Esophagus squamous epithelium (tissue), 5 donors: ENCODE data around the gene GPR12. TPM values are rescaled to one million over a fixed set of nuclear protein-coding genes. Genes with fewer than 3 reads are reported as not detected.

Source experiments
- DNase-seq: peaks from one replicate; lab custom pipeline; 2025; lab: John Stamatoyannopoulos, UW
- H3K27ac ChIP-seq, 4 donors: fragments of 200-600 bp; sonication (generic); one replicate each; pipeline ENCODE4 v1.5.1; 2016 to 2019; ENCODE audit warnings: mild to moderate bottlenecking in 1 of 4
- H3K27me3 ChIP-seq, 4 donors: fragments of 200-600 bp; sonication (generic); 1 replicate in 3 of 4; 2 replicates in 1 of 4; pipeline versions ENCODE4 v1.5.1 to v1.6.0; 2017 to 2021; ENCODE audit warnings: antibody characterized with exemption in 1 of 4
- H3K36me3 ChIP-seq, 3 donors: fragments of 200-600 bp; sonication (generic); one replicate each; pipeline ENCODE4 v1.5.1; 2016 to 2019
- H3K4me1 ChIP-seq, 3 donors: fragments of 200-600 bp; sonication (generic); one replicate each; pipeline ENCODE4 v1.5.1; 2017 to 2019
- H3K4me3 ChIP-seq, 4 donors: fragments of 200-600 bp; sonication (generic); 1 replicate in 3 of 4; 2 replicates in 1 of 4; pipeline ENCODE4 v1.5.1; 2016 to 2019; ENCODE audit warnings: mild to moderate bottlenecking in 2 of 4, moderate library complexity in 1 of 4
- H3K9me3 ChIP-seq, 3 donors: fragments of 200-600 bp; sonication (generic); one replicate each; pipeline ENCODE4 v1.5.1; 2016 to 2019
- POLR2A ChIP-seq, 4 donors: fragments of 450-650 bp; IDR thresholded peaks; one replicate each; pipeline ENCODE4 v1.6.1; 2017; ENCODE audit warnings: antibody characterized with exemption in 4 of 4, mild to moderate bottlenecking in 4 of 4, moderate library complexity in 3 of 4
- WGBS, 2 donors: methylation state at CpG; one replicate each; pipeline ENCODE4 v1.1.5; 2018; 5-methylcytosine and 5-hydroxymethylcytosine counted together
- intact Hi-C: fragments of 100-400 bp; cut with DNase I; formaldehyde crosslinking; loops from one replicate; pipeline ENCODE4 v1.15.0; 2022
- total RNA-seq, 4 donors: library from RNA; depleted of rRNA; stranded (reverse); fragments of >200 nt; gene quantifications; one replicate each; pipeline ENCODE4 v1.1.0, GENCODE V29; 2016
- TF ChIP-seq, protein P1 (sequence below), 6 experiments: fragments of 450-650 bp in 4 of 6; fragments of 200-600 bp in 2 of 6; sonication (generic) in 2 of 6; IDR thresholded peaks; one replicate each; pipeline ENCODE4 v1.5.1; 2016 to 2019; ENCODE audit warnings: antibody characterized with exemption in 6 of 6, mild to moderate bottlenecking in 4 of 6, moderate library complexity in 4 of 6
- donor health status: DM: yes; HTN: yes; CAD: no.

GPR12 gene
- total RNA-seq, 4 donors from 2014 or later, result under 0.01 TPM; not detected in 3

DNA sequence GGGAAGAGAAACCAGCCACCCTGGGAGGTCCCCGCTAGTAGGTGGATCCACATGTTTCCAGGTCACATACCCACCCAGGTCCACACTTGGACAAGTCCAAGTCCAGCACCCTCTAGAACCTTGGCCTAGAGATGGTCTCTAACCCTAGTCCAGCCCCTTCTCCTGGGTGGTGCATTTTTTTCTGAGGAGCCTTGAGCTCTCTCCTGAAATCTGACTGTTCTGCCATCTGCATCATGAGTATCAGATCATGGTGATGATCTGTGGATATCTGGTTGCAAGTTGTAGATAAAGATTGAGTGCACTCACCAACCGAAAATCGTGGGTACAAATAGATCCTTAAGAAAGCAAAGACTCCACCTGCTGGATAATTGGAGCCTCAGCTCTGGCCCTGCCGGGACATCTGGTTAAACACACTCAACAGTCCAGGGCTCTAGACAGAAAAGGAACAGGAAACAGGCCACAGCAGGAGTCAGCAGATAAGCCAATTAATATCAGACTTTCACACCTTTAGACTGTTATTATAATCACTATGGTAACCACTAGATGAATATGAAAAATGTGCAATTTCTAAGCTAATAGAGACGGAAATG, 41.1 kb downstream of the GPR12 start:
- no peaks in the 10 kb centered on the region for H3K9me3 ChIP-seq
- H3K4me1 ChIP-seq, result peaks cover 0 to 6% (median 0%) of the 10 kb centered on the region in 3 donors
- no peaks in the 10 kb centered on the region for H3K36me3 ChIP-seq
- TF ChIP-seq, protein P1, sequence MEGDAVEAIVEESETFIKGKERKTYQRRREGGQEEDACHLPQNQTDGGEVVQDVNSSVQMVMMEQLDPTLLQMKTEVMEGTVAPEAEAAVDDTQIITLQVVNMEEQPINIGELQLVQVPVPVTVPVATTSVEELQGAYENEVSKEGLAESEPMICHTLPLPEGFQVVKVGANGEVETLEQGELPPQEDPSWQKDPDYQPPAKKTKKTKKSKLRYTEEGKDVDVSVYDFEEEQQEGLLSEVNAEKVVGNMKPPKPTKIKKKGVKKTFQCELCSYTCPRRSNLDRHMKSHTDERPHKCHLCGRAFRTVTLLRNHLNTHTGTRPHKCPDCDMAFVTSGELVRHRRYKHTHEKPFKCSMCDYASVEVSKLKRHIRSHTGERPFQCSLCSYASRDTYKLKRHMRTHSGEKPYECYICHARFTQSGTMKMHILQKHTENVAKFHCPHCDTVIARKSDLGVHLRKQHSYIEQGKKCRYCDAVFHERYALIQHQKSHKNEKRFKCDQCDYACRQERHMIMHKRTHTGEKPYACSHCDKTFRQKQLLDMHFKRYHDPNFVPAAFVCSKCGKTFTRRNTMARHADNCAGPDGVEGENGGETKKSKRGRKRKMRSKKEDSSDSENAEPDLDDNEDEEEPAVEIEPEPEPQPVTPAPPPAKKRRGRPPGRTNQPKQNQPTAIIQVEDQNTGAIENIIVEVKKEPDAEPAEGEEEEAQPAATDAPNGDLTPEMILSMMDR (IDR thresholded peaks at IDR 0.05), result no peak
- TF ChIP-seq POLR2A (IDR thresholded peaks at IDR 0.05), result no peak
- whole genome bisulfite sequencing, 2 donors, result 41 to 59% methylated on average over 4 to 5 of the region's 5 CpGs
- intact Hi-C loops, result no loop called here
- no peak overlapping the region for H3K27ac ChIP-seq
- H3K27me3 ChIP-seq, result peaks cover 0 to 6% (median 0%) of the 10 kb centered on the region in 4 donors
- no peak overlapping the region for H3K4me3 ChIP-seq
- DNase-seq, result no peak

DNA sequence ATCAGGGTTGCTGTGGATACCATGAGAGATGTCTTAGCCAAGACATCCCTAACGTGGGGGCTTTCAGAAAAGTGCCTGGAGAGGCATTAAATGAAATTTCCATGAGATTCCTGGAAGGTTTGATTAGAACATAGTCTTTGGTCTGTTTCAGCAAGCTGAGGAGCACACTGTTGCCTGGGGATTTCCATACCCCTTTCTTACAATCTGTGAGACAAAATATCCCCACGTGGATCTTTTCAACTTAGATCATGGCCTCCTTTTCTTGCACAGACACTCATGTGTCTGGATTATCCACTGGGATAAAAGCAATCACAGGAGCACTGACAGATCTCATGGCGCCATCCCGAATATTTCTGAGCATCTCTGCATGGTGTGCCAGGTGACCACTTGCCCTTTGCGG, 41.7 kb downstream of the GPR12 start:
- DNase-seq, result no peak
- 57 to 77% methylated on average over 4 to 5 of the region's 5 CpGs for WGBS, 2 donors
- Histone ChIP-seq H3K9me3 (no peaks in the 10 kb centered on the region), H3K27ac (no peak overlapping the region), H3K36me3 (no peaks in the 10 kb centered on the region), H3K4me1 (peaks cover 0 to 6% (median 0%) of the 10 kb centered on the region in 3 donors), H3K4me3 (no peak overlapping the region), H3K27me3 (peaks cover 0 to 6% (median 0%) of the 10 kb centered on the region in 4 donors)
- TF ChIP-seq POLR2A (IDR thresholded peaks at IDR 0.05), result no peak
- TF ChIP-seq, protein P1 (IDR thresholded peaks at IDR 0.05), result no peak
- intact Hi-C loops, result no loop called here

DNA sequence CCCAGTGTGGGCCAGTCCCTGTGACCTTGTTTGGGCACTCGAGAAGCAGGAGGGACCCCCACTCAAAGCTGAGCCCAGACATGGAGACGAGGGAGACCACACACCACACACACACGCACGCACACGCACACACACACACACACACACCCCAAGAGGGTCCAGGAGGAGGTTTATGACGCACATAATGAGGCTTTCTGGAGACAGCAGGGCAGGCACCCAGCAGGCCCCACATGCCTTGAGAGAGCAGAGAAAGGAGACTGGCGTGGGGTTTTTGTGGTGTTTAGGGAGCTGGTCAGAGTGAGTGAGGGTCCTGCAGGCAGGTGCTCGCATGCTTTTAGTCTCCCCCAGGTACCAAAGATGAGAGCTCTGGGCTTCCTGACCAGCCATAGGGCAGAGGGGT, 42.4 kb downstream of the GPR12 start:
- peaks cover 0 to 6% (median 0%) of the 10 kb centered on the region in 3 donors for H3K4me1 ChIP-seq
- H3K36me3 ChIP-seq, result no peaks in the 10 kb centered on the region
- peaks cover 0 to 6% (median 0%) of the 10 kb centered on the region in 4 donors for H3K27me3 ChIP-seq
- H3K27ac ChIP-seq, result no peak overlapping the region
- WGBS, 2 donors, result 50 to 56% methylated on average over 2 of the region's 8 CpGs
- DNase-seq, result no peak
- TF ChIP-seq, protein P1 (IDR thresholded peaks at IDR 0.05), result no peak
- TF ChIP-seq POLR2A (IDR thresholded peaks at IDR 0.05), result no peak
- intact Hi-C loops, result no loop called here
- H3K9me3 ChIP-seq, result no peaks in the 10 kb centered on the region
- H3K4me3 ChIP-seq, result no peak overlapping the region

DNA sequence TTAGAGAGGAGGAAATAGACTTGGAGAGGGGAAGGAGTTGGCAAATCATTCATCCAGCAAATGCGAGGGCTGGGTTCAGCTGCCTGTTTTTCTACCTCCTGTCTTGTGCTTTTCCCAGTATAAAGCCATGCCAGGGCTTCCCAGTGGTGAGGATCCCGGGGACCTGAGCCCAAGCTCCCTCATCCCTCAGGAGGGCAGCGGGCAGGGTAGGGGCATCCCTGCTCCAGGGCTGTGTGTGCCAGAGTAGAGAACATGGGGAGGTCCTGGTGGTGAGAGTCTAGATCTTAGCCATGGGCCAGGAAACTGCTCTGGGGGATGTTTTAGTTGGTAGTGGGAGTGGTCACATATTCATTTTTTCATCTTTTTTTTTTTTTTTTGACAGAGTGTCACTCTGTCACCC, 43.6 kb downstream of the GPR12 start:
- no peaks in the 10 kb centered on the region for H3K9me3 ChIP-seq
- no peak for TF ChIP-seq POLR2A (IDR thresholded peaks at IDR 0.05)
- TF ChIP-seq, protein P1 (IDR thresholded peaks at IDR 0.05), result no peak
- H3K4me1 ChIP-seq, result peaks cover 0 to 4% (median 0%) of the 10 kb centered on the region in 3 donors
- intact Hi-C loops, result no loop called here
- no peaks in the 10 kb centered on the region for H3K36me3 ChIP-seq
- peaks cover 0 to 5% (median 0%) of the 10 kb centered on the region in 4 donors for H3K27me3 ChIP-seq
- H3K4me3 ChIP-seq, result no peak overlapping the region
- no peak for DNase-seq
- WGBS, 2 donors, result 69 to 75% methylated on average over 2 of the region's 3 CpGs
- no peak overlapping the region for H3K27ac ChIP-seq

DNA sequence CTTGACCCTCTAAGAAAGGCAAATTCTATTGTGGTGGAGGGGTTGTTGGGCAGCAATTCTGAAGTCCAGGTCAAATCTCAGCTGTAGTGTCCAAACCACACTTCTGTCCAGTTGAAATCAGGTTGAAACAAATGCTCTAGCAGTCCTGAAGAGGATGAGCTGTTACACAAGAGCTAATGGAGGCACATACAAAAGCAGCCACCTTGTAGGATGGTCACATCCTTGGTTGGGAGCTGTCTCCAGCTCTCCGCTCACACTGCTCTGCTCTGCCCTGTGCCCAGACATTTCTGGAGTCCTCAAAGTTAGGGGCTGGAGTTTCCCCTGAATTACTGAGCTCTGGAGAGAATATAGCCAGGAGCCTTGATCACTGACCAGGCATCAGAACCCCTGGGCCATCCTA, 47.2 kb downstream of the GPR12 start:
- WGBS, 2 donors, result 100% methylated on average over 1 of the region's 1 CpG; no CpG with 5 or more reads in 1 of the 2 donors
- DNase-seq, result no peak
- Histone ChIP-seq H3K27ac (no peak overlapping the region), H3K27me3 (no peaks in the 10 kb centered on the region), H3K4me3 (no peak overlapping the region), H3K9me3 (no peaks in the 10 kb centered on the region), H3K4me1 (no peaks in the 10 kb centered on the region), H3K36me3 (no peaks in the 10 kb centered on the region)
- intact Hi-C loops, result no loop called here
- no peak for TF ChIP-seq POLR2A (IDR thresholded peaks at IDR 0.05)
- TF ChIP-seq, protein P1 (IDR thresholded peaks at IDR 0.05), result no peak
